LNCAP (cell line): ENCODE data around the gene C11orf98.

Experiments
- CTCF ChIP-seq: fragments of 450-650 bp; IDR thresholded peaks from 2 replicates; pipeline ENCODE4 v1.5.1; 2017; ENCODE audit warnings: mild to moderate bottlenecking

The C11orf98 gene

GRCh38 chr11:62689421-62690183, 24.6 kb upstream of the C11orf98 start, which contains the start of gene LRRN4CL:
Gene LRRN4CL (minus strand): TSS chr11:62689530. CDS start chr11:62688508, 1,022 bp downstream.
- TF ChIP-seq CTCF: no peak

GRCh38 chr11:62688491-62688890, 23.5 kb upstream of the C11orf98 start:
- TF ChIP-seq CTCF: no peak

- no peak for TF ChIP-seq CTCF
Measured at GRCh38 chr11:62687508-62688396, 22.7 kb upstream of the C11orf98 start.

GRCh38 chr11:62682518-62682917, 17.5 kb upstream of the C11orf98 start:
- TF ChIP-seq CTCF: no peak

- TF ChIP-seq CTCF: peak; percentile 59
Measured at GRCh38 chr11:62680825-62681240, 15.8 kb upstream of the C11orf98 start.

GRCh38 chr11:62678770-62679696, 14.0 kb upstream of the C11orf98 start, which contains the start of gene UBXN1:
Gene UBXN1 (minus strand): TSS chr11:62679073. CDS start chr11:62678923, 150 bp downstream.
- no peak for TF ChIP-seq CTCF

GRCh38 chr11:62678433-62678769, 13.4 kb upstream of the C11orf98 start:
- TF ChIP-seq CTCF: no peak
